NCI-H187 (cell line): ENCODE measurements around the gene ATP10A.

ENCODE experiments used
- DNase-seq, 2 experiments: peaks; one replicate each; lab custom pipeline; 2025; lab: John Stamatoyannopoulos, UW

The ATP10A gene

DNA sequence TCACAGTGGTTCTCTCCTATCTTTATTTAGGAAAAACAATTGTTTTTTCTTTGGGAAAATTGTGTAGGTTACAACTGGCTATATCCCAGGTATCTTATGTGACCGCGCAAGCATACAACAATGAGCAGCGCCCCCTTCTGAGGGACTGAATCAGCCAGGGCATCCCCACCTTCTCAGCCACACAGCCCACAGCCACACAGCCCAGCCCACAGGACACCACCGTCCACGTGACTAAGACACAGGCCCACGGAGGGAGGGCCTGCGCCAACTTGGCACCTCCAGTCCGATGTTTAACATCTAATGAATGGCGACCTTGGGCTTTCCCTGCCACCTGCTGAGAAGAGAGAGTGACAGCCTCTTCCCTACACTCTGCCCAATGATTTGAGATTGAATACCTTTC, 68.1 kb downstream of the ATP10A start:
- DNase-seq = no peak

DNA sequence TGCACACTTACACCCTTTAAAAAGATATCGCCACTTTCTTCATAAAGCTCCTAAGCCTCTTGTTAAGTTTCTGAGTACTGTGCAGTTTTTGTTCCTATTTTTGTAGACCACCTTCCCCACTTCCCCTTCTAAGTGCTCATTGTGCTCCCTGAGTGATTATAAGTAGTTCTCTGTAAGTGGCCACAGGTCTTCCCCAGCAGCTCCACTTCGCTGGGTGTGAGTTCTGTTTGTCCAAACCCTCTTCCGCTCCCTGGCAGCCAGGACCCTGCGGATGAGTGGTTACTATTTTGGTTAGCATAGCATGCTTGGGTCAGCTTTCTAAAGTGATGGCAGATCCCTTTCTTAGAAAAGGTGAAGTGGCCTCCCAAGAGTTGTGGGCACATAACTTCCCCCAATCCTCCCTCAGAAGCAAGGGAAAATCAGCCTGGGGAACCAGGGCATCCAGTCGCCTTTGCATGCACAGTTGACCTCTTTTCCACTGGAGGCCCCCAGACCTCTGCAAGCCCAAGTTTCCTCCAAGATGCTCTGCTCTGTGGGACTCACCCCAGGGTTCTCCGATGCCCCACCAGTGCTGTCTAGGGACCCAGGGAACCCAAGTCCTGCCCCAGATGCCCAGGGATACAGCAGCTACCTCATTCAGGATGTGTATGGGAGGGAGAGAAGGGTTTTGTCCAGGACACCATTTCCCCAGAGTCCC, 69.6 kb downstream of the ATP10A start:
- DNase-seq = no peak

DNA sequence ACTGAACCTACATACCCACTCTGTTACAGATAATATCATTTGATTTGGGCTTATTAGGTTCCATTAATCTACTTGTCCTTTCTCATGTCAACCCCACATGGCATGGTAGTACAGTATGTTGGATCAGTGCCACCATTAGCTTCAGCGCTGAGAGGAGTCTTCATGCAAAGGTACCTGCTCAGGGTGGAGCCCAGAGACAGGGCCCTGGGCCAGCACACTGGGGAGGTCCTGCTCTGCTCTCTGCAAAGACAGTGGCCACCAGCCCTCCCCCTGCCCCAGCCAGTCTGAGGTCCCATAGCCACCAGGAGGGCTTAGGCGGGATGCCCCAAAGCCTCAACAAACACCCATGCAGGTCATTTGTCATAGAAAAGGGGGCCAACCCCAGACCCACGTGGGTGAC, 71.0 kb downstream of the ATP10A start:
- DNase-seq = no peak

DNA sequence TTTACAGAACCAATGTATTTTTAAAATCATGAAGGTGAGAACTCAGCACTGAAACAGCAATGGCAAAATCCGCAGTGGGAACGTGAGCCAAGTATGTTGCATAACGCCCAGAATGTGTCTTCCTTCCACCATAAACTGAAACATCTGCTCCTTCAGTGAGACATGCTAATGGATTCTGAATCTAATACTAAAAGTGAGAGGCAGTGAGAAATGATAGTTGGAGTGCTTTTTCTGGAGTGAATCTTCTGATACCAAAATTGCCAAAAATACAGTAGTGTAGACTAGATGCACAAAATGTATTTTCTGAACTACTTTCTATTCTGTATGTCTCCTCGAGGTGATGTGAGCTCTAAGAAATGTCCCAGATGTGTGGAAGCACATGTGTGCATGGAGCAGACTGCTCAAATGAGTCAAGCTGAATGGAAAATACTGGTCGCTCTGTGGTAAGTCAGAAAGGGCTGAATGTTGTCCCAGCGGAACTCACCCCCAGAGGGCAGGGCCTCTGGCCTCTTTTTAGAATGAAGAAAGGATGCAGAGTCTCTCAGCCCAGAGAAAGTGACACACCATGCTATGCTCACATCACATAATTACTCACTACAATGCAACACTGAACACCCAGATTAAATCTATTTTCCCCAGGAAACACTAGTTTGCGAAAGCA, 73.0 kb downstream of the ATP10A start:
- DNase-seq = no peak

DNA sequence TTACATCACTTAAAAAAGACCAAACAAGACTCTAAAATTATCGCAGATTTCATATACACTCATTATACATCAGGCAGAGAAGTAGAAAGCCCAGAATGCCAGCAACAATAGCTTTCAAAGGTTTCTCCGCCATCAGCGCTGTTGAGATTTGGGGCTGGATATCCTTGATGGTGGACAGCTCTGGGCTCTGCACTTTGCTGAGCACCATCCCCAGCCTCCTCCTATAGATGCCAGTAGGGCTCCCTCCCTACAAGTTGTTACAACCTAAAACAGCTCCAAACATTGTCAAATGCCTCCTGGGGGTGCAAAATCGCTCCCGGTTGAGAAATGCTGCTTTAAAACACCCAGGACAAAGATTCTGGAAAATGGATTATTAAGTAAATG, 73.5 kb downstream of the ATP10A start:
- DNase-seq = no peak

DNA sequence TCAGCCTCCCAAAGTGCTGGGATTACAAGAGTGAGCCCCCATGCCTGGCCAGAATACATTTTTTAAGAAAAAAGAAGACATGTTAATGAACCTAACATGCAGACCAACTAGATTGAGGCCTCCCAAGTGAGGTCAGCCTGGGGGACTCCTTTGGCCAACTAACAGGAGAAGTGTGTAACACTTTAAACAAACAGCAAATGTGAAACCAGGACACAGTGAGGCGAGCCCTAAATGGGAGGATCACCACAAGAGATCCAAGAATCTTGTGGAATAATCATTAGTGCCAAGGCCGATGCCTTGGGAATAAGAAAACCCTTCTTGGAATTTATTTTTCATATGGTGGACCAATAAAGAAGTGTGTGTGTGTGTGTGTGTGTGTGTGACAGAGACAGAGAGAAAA, 73.9 kb downstream of the ATP10A start:
- DNase-seq = no peak

DNA sequence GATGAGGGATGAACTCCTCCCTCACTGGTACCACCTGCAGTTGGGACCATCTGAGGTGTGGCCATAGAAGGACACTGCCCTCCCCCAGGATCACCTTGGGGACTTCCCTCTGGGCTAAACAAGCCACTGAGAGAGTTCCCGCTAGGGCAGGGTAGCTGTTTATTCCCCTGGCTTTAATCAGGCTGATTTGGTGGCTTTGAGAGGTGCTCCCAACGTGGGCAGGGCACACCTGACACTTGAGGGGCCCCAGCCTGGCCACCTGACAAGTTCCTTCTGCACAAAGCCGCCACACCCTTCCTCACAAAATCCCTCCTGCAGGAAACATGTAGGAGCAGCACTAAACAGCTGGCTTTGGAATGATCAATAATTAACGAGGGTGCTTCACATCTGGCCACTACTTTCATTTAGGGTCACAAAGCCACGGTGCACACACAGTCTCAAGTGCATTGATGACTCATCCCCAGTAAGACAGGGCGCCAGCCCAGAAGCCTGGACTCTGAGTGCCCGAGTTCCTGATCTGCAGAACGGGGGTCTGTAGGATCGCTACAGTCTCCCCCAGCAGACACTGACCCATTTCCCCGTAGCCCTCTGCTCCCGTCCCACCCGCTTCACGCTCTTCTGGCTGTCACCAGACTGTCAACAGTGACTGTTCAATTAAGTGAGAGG, 75.1 kb downstream of the ATP10A start:
- no peak for DNase-seq

DNA sequence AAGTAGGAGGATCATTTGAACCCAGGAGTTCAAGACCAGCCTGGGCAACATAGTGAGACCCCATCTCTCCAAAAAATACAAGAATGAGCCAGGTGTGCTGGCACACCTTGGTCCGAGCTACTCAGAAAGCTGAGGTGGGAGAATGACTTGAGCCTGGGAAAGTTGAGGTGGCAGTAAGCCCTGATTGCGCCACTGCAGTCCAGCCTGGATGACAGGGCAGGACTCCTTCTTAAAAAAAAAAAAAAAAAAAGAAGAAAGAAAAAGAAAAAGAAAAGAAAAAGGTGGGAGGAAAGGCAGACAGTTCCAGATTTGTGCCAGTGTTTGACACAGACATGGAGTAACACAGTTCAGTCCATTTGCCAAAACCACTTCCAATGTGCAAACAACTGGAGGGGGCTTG, 75.7 kb downstream of the ATP10A start:
- DNase-seq = no peak

DNA sequence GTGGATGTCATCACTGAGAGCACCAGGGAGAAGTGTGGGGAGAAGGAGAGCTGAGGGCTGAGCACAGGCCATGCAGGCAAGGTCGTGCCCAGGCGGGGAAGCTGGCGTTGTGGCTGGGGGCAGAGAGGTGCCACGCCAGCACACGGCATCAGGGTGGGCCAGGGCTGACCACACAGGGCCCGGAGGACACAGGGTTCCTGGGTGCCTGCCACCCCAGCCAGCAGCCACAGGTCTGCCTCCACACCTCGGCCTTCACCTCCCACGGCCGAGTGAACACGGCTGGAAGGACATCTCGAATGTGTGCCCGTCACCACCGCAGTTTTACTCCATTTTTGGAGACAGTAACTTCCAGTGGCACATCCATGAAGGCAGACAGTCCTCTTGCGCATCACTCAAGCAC, 77.1 kb downstream of the ATP10A start:
- DNase-seq = no peak

DNA sequence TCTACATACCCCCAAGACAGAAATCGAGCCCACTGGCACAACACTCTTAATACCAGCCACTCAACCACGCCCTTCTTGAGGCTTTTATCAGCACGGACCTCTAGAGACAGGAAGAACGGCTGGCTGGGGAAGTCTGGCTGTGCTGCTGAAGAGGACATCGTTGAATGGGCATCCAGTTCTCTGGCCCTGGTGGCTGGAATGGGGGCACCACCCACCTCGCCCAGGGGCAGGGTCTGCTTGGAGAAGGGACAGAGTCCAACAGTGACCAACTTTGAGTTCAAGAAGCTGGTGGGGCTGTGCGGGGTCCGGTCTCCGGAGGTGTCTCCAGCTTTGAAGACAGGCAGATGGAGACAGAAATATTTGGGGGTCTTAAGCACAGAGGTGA, 77.5 kb downstream of the ATP10A start:
- no peak for DNase-seq

DNA sequence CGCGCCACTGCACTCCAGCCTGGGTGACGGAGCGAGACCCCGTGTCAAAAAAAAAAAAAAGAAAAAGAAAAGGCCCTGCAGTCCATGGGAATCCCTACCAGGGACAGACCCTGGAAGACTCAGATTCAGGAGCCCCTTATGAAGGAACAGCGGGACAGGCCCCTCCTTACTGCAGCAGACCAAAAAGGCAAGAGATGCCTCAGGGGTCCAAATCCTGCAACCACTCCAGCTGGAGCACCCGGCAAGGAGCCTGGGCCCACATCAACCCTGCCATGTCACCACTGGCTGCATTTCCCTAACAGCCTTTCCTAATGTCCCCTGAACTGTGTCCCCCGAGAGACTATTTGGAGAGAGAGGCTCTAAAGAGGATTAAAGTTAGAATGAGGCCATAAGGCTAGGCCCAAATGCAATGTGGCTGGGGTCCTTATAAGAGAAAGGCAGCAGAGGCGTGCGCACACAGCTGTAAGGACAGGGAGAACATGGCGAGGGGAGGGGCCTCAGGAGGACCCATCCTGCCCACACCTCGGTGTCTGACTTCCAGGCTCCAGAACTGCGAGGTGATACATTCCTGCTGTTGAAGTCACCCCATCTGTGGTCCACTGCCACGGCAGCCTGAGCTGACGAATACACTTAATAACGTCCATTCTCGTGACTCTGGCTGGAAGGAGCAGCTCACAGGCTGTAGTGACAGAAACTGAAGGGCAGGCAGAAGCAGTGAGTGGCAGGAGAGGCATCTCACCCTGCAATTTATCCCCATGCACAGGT, 78.1 kb downstream of the ATP10A start:
- DNase-seq = no peak

DNA sequence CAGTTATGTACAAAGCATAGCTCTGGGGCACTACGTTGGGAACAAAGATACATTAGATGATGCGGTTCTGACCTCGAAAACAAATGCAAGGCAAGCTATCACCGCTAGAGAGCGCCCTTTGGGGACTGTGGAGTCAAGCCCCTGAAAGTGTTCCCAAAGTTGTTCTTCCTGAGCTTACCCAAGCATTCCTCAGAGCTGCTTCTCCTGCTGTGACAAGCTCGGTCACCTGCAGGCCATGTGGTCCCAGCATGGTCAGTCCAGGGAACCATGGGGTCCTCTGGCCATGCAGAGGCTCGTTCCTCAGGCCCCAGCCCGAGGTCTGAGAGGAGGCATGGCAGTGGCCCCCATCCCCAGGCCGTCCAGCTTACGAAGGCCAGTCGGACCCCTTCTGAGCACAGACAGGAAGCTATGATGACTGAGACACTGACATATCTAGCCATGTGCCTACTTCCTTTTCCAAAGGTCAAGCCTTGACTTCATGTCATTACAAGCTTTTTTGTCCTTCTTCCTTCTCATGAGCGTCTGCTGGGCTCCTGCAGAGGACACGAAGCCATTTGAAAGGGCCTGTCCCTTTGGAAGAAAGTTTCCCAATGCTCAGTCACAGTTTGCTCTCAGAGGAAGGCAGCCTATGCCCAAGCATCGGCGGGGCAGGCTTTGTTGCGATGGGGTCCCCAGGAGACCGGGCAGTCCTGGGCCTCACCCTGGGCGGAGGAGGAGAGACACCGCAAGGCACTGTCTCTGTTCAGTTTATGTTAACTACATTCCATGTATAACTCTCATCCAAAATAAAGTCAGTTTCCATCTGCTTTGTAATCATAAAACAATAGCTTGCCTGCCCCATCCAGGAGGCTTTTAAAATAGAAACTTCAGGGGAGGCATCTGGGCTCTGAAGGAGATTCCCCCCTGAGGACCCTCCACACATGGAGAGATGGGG, 79.3 kb downstream of the ATP10A start:
- no peak for DNase-seq

DNA sequence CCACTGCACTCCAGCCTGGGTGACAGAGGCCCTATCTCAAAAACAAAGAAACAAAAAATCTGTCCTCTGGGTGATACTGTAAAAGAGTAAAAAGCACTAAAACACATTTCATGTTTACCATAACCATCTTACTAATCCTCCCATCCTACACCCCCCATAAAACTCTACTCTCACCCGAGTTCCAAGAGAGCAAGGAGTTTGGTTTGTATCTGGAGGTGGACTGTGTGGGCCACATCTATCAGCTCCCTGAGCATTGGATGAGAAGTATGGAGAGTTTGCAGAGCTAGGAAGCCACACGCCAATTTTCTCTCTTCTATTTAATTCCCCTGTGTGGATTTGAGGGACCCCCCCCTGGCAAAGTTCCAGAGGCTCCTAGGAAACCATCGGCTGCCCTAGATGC, 80.0 kb downstream of the ATP10A start:
- DNase-seq = no peak

DNA sequence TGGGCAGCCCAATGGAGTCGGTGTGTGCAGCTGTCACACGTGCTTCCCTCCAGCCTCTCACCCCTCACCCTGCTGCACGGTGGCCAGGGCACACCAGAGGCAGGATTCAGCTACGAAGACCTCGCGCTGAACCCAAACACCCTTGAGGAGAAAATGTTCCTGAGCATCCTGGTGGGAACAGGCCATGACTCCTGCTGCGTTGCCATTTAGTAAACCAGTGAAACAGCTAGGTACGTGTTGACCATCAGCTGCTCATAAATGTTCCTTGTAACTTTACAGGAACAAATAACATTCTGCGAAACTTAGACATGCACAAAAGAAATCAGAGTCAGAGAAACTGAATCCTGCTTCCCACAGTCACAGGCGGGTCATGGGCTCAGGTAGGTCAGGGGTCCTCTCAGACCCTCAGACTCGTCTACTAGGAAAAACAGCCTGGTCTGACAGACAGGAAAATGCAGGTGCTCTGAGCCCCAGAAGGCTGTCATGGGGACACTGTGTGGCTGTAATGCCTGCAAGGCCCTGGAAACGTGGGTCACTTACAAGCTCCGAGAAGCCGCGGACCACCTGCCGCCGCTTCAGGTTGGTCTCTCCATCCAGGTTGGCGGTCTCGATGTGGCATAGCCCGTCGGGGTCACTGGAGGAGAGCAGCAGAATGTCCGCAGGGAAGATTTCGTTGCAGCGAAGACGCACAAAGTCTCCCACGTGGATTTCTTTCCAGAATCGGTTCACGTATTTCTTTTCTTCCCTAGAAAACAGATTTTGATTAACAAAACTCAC, 82.5 kb downstream of the ATP10A start:
- DNase-seq = no peak

DNA sequence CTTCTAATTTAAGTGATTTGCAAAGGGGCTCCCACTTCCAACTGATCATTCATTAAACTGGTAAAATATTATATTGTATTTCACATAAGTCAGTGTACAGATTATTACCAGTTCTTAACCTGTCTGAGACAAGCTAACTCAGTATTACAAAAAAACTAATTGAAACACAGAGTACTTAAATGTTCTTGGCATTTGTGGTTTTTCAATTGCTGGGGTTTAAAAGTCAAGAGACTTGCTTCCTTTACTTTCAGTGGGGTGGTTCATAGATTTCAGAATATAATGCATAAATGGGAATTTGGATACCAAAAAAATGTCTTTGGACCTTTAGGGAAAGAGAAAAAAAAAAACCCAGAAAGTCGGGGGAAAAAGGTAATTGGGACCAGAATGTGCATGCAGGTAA, 85.0 kb downstream of the ATP10A start:
- no peak for DNase-seq

DNA sequence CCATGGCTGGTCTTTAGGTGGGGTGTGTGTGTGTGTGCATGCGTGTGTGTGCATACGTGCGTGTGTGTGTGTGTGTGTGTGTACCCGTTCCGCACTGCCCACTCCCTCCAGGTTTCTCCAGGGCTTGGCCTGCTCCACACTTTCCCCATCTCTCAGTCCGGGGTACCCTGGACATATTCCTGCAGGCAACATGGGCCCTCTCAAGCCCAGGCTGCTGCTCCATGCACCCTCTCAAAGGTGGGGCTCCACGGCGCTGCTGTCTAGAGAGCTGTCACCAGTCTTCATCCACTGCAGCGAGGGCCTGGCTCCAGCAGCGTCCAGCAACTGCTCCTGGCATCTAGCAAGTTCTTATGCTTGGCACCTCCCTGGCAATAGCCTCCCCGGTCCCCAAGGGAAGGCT, 86.1 kb downstream of the ATP10A start:
- no peak for DNase-seq

DNA sequence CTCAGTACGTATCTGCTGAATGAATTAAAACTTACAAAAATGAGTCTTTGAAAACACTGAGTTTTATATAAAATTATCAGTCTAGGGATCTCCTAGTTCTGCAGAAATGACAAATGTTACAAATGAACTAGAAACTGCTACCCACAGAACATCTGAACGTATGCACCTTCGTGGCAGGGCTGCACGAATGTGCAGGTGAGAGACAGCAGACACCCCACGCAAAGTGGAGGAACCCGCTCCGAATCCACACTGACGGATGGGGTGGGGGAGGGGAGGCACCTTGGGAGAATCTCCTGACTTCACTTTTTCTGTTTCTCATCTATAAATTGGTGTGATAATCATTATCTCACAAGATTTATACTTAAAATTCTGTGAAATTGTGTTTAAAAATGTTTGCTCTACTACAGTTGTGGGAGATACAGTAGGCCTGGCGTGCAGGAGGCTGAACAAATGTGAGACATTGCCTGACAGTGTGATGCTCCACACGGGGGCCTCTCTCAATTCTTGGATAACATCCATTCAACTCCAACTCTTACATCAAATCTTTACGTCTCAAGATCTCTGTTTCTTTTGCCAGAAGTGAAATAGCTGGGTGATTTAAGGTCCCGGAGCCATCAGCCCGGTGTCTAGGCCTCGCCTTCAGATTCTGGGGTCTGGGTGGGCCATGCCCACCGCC, 86.9 kb downstream of the ATP10A start:
- DNase-seq = no peak

DNA sequence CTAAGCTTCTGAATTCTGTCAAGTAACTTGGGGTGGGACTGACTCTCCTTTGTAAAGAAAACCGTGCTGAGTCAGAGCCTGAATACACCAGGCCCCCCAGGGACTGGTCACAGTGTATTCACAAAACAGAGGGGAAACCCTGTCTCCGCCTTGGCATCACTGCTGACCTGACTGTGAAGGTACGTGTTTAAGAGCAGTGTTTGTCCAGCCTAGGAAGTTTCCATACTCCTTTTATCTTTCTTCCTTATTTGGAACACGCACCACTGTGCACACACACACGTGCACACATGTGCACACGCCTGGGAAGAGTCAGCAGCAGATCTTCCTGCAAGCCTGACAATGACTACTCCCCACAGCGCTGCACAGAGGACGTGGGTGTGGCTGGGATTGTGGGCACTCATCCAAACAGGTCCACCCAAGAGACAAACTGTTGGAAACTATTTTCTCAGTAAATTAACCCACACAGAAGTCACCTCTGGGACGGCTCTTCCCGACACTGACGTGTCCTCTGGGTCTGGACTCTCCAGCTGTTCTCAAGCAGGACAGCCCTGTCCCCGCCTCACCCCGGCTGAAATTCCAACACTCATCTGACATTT, 87.7 kb downstream of the ATP10A start:
- DNase-seq = no peak

DNA sequence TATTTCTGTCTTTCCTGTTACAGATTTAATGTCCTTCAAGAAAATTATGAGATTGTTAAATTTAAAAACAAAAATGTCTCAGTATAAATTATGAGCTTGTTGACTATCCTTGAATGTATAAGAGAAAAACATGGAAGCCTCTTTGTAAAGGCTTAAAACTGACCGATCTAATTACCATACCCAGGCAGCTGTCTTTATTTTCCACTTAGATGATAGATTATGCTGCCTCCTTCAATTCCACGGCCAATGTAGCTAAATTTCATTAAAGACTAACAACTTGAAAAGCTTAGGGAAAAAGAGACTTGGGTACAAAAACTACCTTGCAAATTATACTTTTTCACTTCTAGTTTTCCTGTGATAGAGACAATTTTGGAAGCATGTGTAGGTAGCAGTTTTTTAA, 88.3 kb downstream of the ATP10A start:
- DNase-seq = no peak

DNA sequence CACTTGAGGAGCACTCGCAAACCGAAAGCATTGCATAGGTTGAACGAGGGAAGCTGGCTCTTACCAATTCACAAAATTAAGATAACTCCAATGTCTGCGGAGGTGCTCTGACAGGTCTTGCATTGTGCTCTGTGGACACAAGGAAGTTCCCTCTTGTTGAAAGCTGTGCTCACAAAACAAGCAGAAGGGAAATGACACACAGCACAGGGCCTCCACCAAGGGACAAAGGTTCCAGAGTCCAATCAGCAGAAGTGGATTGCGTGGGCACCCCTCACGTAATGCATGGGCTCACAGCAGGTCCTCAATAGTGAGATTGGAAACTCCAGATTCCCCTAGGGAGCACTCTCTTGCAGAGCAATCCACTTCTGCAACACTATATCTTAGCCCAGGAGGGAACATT, 89.9 kb downstream of the ATP10A start:
- no peak for DNase-seq
